Endodermal cell (in vitro differentiated cells): Measurements from ENCODE around the gene MYO16. TPM values are rescaled to one million over a fixed set of nuclear protein-coding genes. Genes with fewer than 3 reads are reported as not detected.

ENCODE experiments used
- DNase-seq: peaks from one replicate; pipeline ENCODE4 v3.0.0-alpha.2; 2017
- H3K27ac ChIP-seq: 2 replicates; pipeline ENCODE4 v1.5.1; 2013; ENCODE audit warnings: mild to moderate bottlenecking, low read depth, low read length, moderate library complexity
- H3K27me3 ChIP-seq: 2 replicates; pipeline ENCODE4 v1.6.1; 2013; ENCODE audit warnings: mild to moderate bottlenecking, low read length, moderate library complexity; ENCODE audit not compliant: insufficient read depth, control insufficient read depth, poor library complexity, severe bottlenecking
- H3K36me3 ChIP-seq: 2 replicates; pipeline ENCODE4 v1.7.0; 2013; ENCODE audit warnings: mild to moderate bottlenecking, low read length, moderate library complexity; ENCODE audit not compliant: control insufficient read depth, insufficient read depth
- H3K4me1 ChIP-seq: one replicate; pipeline ENCODE4 v1.7.0; 2013; ENCODE audit warnings: low read length; ENCODE audit not compliant: control insufficient read depth, insufficient read depth
- H3K4me3 ChIP-seq: 2 replicates; pipeline ENCODE4 v1.5.1; 2013; ENCODE audit warnings: mild to moderate bottlenecking, low read length, moderate library complexity
- H3K9ac ChIP-seq: 2 replicates; pipeline ENCODE4 v1.6.1; 2013; ENCODE audit warnings: mild to moderate bottlenecking, low read length, moderate library complexity; ENCODE audit not compliant: poor library complexity, severe bottlenecking; ENCODE audit errors: extremely low read depth
- H3K9me3 ChIP-seq: 2 replicates; pipeline ENCODE4 v1.6.1; 2013; ENCODE audit warnings: mild to moderate bottlenecking, low read length, moderate library complexity; ENCODE audit not compliant: control insufficient read depth
- H3K27ac Mint-ChIP-seq: 2 replicates; pipeline ENCODE4 v1.8.0; 2020; ENCODE audit warnings: mixed read lengths
- H3K27me3 Mint-ChIP-seq: 2 replicates; pipeline ENCODE4 v1.8.0; 2021; ENCODE audit warnings: mild to moderate bottlenecking, mixed read lengths; ENCODE audit not compliant: insufficient read depth
- H3K36me3 Mint-ChIP-seq: 2 replicates; pipeline ENCODE4 v1.8.0; 2020; ENCODE audit warnings: low read depth, mixed read lengths
- H3K4me1 Mint-ChIP-seq: 2 replicates; pipeline ENCODE4 v1.8.0; 2020; ENCODE audit warnings: mixed read lengths
- H3K4me3 Mint-ChIP-seq: 2 replicates; pipeline ENCODE4 v1.8.0; 2020; ENCODE audit warnings: mild to moderate bottlenecking, moderate library complexity, mixed read lengths
- H3K9me3 Mint-ChIP-seq: 2 replicates; pipeline ENCODE4 v1.8.0; 2020; ENCODE audit warnings: mild to moderate bottlenecking, mixed read lengths
- CTCF ChIP-seq: fragments of 200-600 bp; sonication (generic); conservative IDR thresholded peaks from 2 replicates; pipeline ENCODE4 v1.5.0; 2021; ENCODE audit warnings: antibody characterized with exemption, mild to moderate bottlenecking
- WGBS, 2 experiments: methylation state at CpG; one replicate each; pipeline versions ENCODE4 v1.1.5 to v1.1.7; 2013; ENCODE audit warnings: missing lambda C conversion rate in 2 of 2, mixed read lengths in 1 of 2; ENCODE audit not compliant: insufficient coverage in 1 of 2, insufficient read length in 1 of 2; 5-methylcytosine and 5-hydroxymethylcytosine counted together
- total RNA-seq, 2 donors: library from RNA; stranded (reverse); fragmentation: NEBNext Ultra II Directional in 1 of 2; extraction: Animal tissue kit (Norgen Biotek cat#: 25700) in 1 of 2; gene quantifications; 2 replicates in 1 of 2; 3 replicates in 1 of 2; pipeline ENCODE4 v1.2.1, GENCODE V29; 2021

The MYO16 gene
- total RNA-seq, 2 donors from 2014 or later = 0.70 to 1.2 TPM

DNA sequence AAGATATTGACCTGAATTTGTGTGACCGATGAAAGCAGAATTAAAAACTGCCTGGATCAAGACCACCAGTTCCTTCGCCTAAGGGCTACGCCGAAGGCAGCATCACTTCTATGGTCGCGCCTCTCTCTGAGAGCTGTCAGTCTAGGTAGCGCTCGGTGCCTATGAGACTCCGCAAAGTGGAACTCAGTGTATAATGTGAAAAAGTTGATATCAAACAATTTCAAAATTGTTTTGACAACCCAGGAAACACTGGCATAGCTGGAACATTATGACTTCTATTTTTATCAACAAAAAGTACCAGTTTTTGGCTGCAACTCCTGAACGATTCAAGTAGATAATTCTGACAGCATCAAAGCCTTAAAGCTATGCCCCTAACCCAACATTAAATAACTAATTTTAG is 223.6 kb downstream of the MYO16 start:
- peaks cover 4% of the 10 kb centered on the region for H3K9me3 Mint-ChIP-seq

GRCh38 chr13:108855737-108856387 is 226.5 kb downstream of the MYO16 start:
- no peak for DNase-seq
- Mint-ChIP-seq H3K27ac (no peak overlapping the region), H3K36me3 (no peaks in the 10 kb centered on the region)

More for the DNA sequence above, 223.6 kb downstream of the MYO16 start:
- Mint-ChIP-seq H3K4me1 (peaks cover 14% of the 10 kb centered on the region), H3K4me3 (no peak overlapping the region), H3K27ac (no peak overlapping the region), H3K36me3 (no peaks in the 10 kb centered on the region), H3K27me3 (no peaks in the 10 kb centered on the region)
- Histone ChIP-seq H3K27me3 (no peaks in the 10 kb centered on the region), H3K36me3 (no peaks in the 10 kb centered on the region), H3K27ac (no peak overlapping the region), H3K4me1 (no peaks in the 10 kb centered on the region), H3K9ac (no peak overlapping the region), H3K9me3 (no peaks in the 10 kb centered on the region), H3K4me3 (no peak overlapping the region)
- no peak for TF ChIP-seq CTCF
- WGBS, 2 experiments = 94 to 100% methylated on average over 6 to 10 of the region's 10 CpGs
- DNase-seq = no peak

GRCh38 chr13:108858676-108859075 is 229.3 kb downstream of the MYO16 start:
- Histone ChIP-seq H3K4me1 (no peaks in the 10 kb centered on the region), H3K36me3 (no peaks in the 10 kb centered on the region), H3K4me3 (no peak overlapping the region), H3K27ac (no peak overlapping the region), H3K9me3 (no peaks in the 10 kb centered on the region), H3K27me3 (no peaks in the 10 kb centered on the region), H3K9ac (no peak overlapping the region)
- Mint-ChIP-seq H3K4me1 (peaks cover 14% of the 10 kb centered on the region), H3K9me3 (peaks cover 6% of the 10 kb centered on the region), H3K27me3 (no peaks in the 10 kb centered on the region), H3K4me3 (no peak overlapping the region), H3K36me3 (no peaks in the 10 kb centered on the region), H3K27ac (no peak overlapping the region)
- no peak for DNase-seq
- 91 to 95% methylated on average over 5 of the region's 5 CpGs for WGBS, 2 experiments
- no peak for TF ChIP-seq CTCF

More at GRCh38 chr13:108855737-108856387, 226.5 kb downstream of the MYO16 start:
- Histone ChIP-seq H3K36me3 (no peaks in the 10 kb centered on the region), H3K27ac (no peak overlapping the region), H3K4me3 (no peak overlapping the region), H3K4me1 (no peaks in the 10 kb centered on the region), H3K9ac (no peak overlapping the region), H3K9me3 (no peaks in the 10 kb centered on the region), H3K27me3 (no peaks in the 10 kb centered on the region)
- peaks cover 6% of the 10 kb centered on the region for H3K9me3 Mint-ChIP-seq
- H3K4me3 Mint-ChIP-seq = no peak overlapping the region
- no peaks in the 10 kb centered on the region for H3K27me3 Mint-ChIP-seq
- WGBS, 2 experiments = 86 to 91% methylated on average over 3 to 4 of the region's 4 CpGs
- peaks cover 14% of the 10 kb centered on the region for H3K4me1 Mint-ChIP-seq
- no peak for TF ChIP-seq CTCF
